ENCODE data around the gene CDKN1B. TPM values are rescaled to one million over a fixed set of nuclear protein-coding genes. Genes with fewer than 3 reads are reported as not detected.

Gene CDKN1B
- total RNA-seq, 1 donor from 2014 or later, result 84.2 TPM

- no peaks in the 10 kb centered on the region for H3K27me3 Mint-ChIP-seq (ENCODE audit: insufficient read depth, low read depth)
- Histone ChIP-seq H3K4me3 (no peak overlapping the region), H3F3A (ENCODE audit: low read depth) (peaks cover 51% of the 10 kb centered on the region), H3K9me3 (ENCODE audit: low read depth) (no peaks in the 10 kb centered on the region), H3K79me2 (ENCODE audit: low read depth) (no peaks in the 10 kb centered on the region), H3K9ac (no peak overlapping the region), H3K27ac (no peak overlapping the region), H4K20me1 (ENCODE audit: low read depth) (no peaks in the 10 kb centered on the region), H3K4me1 (peaks cover 54% of the 10 kb centered on the region), H2AFZ (replicated peaks) (no peak overlapping the region), H3K36me3 (no peaks in the 10 kb centered on the region), H3K4me2 (no peak overlapping the region), H3K27me3 (no peaks in the 10 kb centered on the region)
- H3K27ac Mint-ChIP-seq, result no peak overlapping the region
- TF ChIP-seq EZH2 (IDR thresholded peaks at IDR 0.05) (no peak), EZH2phosphoT487 (IDR thresholded peaks at IDR 0.05) (no peak), CTCF (IDR thresholded peaks at IDR 0.05) (no peak)
- H3K4me1 Mint-ChIP-seq, result peaks cover 20% of the 10 kb centered on the region
- H3K9me3 Mint-ChIP-seq, result no peaks in the 10 kb centered on the region
- H3K36me3 Mint-ChIP-seq, result no peaks in the 10 kb centered on the region
- no peak for DNase-seq (ENCODE audit: low spot score)
- H3K4me3 Mint-ChIP-seq, result no peak overlapping the region
Measured at GRCh38 chr12:12699345-12699744, 17.8 kb upstream of the CDKN1B start.

DNA sequence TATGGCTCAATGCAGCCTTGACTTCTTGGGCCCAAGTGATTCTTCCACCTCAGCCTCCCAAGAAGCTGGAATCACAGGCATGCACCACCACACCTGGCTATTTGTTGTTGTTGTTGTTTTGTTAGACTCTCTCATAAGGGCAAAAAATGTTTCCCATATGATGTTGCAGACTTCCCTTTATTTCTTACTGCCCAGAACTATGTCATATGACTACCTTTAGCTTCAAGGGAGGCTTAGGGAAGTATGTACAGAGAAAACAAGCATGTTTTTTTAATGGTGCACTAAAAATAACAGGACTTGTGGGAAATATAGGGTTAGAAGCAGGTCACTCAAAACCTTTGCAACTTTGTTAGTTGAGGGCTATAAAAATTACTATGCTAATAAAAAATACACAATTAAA lies 16.9 kb upstream of the CDKN1B start:
- Mint-ChIP-seq H3K4me1 (peaks cover 26% of the 10 kb centered on the region), H3K27ac (no peak overlapping the region), H3K4me3 (no peak overlapping the region), H3K36me3 (no peaks in the 10 kb centered on the region), H3K27me3 (ENCODE audit: insufficient read depth, low read depth) (no peaks in the 10 kb centered on the region), H3K9me3 (no peaks in the 10 kb centered on the region)
- no peaks in the 10 kb centered on the region for H3K9me3 ChIP-seq (ENCODE audit: low read depth)
- no peak for TF ChIP-seq EZH2phosphoT487 (IDR thresholded peaks at IDR 0.05)
- no peak for TF ChIP-seq CTCF (IDR thresholded peaks at IDR 0.05)
- no peak for TF ChIP-seq EZH2 (IDR thresholded peaks at IDR 0.05)
- H4K20me1 ChIP-seq (ENCODE audit: low read depth), result no peaks in the 10 kb centered on the region
- no peak for DNase-seq (ENCODE audit: low spot score)
- H3K27me3 ChIP-seq, result no peaks in the 10 kb centered on the region
- no peak overlapping the region for H3K9ac ChIP-seq
- no peak overlapping the region for H2AFZ ChIP-seq (replicated peaks)
- no peak overlapping the region for H3K4me3 ChIP-seq
- H3F3A ChIP-seq (ENCODE audit: low read depth), result peaks cover 51% of the 10 kb centered on the region
- peak overlapping the region; percentile 89 for H3K27ac ChIP-seq
- H3K4me2 ChIP-seq, result no peak overlapping the region
- H3K4me1 ChIP-seq, result peaks cover 55% of the 10 kb centered on the region
- no peaks in the 10 kb centered on the region for H3K79me2 ChIP-seq (ENCODE audit: low read depth)
- H3K36me3 ChIP-seq, result no peaks in the 10 kb centered on the region

- Histone ChIP-seq H3K4me1 (peaks cover 49% of the 10 kb centered on the region), H2AFZ (replicated peaks) (no peak overlapping the region), H3K9me3 (ENCODE audit: low read depth) (no peaks in the 10 kb centered on the region), H3F3A (ENCODE audit: low read depth) (peaks cover 43% of the 10 kb centered on the region), H3K27ac (peak overlapping the region; percentile 89), H3K36me3 (no peaks in the 10 kb centered on the region), H3K4me3 (no peak overlapping the region), H3K79me2 (ENCODE audit: low read depth) (no peaks in the 10 kb centered on the region), H4K20me1 (ENCODE audit: low read depth) (no peaks in the 10 kb centered on the region), H3K4me2 (peak overlapping the region; percentile 43), H3K9ac (no peak overlapping the region), H3K27me3 (no peaks in the 10 kb centered on the region)
- no peaks in the 10 kb centered on the region for H3K27me3 Mint-ChIP-seq (ENCODE audit: insufficient read depth, low read depth)
- no peak overlapping the region for H3K4me3 Mint-ChIP-seq
- H3K36me3 Mint-ChIP-seq, result no peaks in the 10 kb centered on the region
- peaks cover 19% of the 10 kb centered on the region for H3K4me1 Mint-ChIP-seq
- no peak overlapping the region for H3K27ac Mint-ChIP-seq
- DNase-seq (ENCODE audit: low spot score), result peak; percentile 85
- TF ChIP-seq EZH2phosphoT487 (IDR thresholded peaks at IDR 0.05) (peak; percentile 54), CTCF (IDR thresholded peaks at IDR 0.05) (no peak)
- no peaks in the 10 kb centered on the region for H3K9me3 Mint-ChIP-seq
Measured at GRCh38 chr12:12701457-12701856, 15.7 kb upstream of the CDKN1B start.
